Measurements from ENCODE around the gene CLDN2. TPM values are rescaled to one million over a fixed set of nuclear protein-coding genes. Genes with fewer than 3 reads are reported as not detected.
A peak's percentile ranks its signal among the peaks of the same experiment; 100 is the strongest.
"Not testable (repeated sequence)": the region's sequence is repeated elsewhere in the genome, so short reads cannot be mapped to it uniquely, and the experiment has no call there.

CLDN2 gene, protein sequence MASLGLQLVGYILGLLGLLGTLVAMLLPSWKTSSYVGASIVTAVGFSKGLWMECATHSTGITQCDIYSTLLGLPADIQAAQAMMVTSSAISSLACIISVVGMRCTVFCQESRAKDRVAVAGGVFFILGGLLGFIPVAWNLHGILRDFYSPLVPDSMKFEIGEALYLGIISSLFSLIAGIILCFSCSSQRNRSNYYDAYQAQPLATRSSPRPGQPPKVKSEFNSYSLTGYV
- 0.36 TPM in 2 replicates for polyA plus RNA-seq (2012; rRNA removed)
- 0.21 and 0.38 TPM in 2 replicates for polyA plus RNA-seq (2012; cell fraction: cytosol; rRNA removed)
- polyA plus RNA-seq (2012; cell fraction: nucleus; rRNA removed): 0.07 and 0.10 TPM in 2 replicates

DNA sequence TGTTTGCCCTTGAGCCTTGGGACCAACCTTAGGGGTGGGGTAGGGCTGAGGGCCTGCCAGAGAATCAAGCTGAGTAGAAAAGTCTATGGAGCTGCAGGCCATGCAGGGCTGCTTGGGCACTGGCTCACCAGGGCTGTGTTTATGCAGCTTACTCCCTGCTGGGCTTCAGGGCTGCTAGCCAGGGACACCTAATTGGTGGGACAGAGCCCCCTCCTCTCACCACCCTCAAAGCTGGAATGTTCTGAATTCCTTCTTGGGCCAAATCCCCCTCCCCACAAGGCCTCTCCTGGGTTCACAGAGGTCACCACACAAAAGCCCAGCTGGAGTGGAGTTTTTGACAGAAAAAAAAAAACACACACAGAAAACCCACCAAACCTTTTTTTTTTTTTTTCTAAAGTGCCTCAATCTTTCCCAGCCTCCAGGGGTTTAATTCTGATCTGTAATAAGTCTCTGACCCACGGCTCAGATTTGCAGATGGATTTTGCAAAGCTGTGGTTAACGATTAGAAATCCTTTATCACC lies at the start of gene CLDN2:
Gene CLDN2, plus strand, starts transcription at position 471 of the 521 bp plus-strand sequence. CDS start 7,827 bp downstream, outside the sequence.
- TF ChIP-seq, protein P1, sequence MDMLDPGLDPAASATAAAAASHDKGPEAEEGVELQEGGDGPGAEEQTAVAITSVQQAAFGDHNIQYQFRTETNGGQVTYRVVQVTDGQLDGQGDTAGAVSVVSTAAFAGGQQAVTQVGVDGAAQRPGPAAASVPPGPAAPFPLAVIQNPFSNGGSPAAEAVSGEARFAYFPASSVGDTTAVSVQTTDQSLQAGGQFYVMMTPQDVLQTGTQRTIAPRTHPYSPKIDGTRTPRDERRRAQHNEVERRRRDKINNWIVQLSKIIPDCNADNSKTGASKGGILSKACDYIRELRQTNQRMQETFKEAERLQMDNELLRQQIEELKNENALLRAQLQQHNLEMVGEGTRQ (IDR thresholded peaks at IDR 0.05; ENCODE audit: borderline replicate concordance, low read depth, low read length): no peak
- TF ChIP-seq SIN3A (IDR thresholded peaks at IDR 0.05; ENCODE audit: borderline replicate concordance, low read depth, low read length): no peak
- POLR2A ChIA-PET: no interaction called here
- H4K20me1 ChIP-seq (ENCODE audit: insufficient read depth): no peaks in the 10 kb centered on the region
- no peaks in the 10 kb centered on the region for H3K79me2 ChIP-seq (ENCODE audit: insufficient read depth)
- H3K4me2 ChIP-seq: no peak within 1 kb of the TSS
- no peak within 1 kb of the TSS for H3K4me3 ChIP-seq (ENCODE audit: low read depth in 2 of 2, low read length in 1 of 2)
- H3F3A ChIP-seq (replicated peaks; ENCODE audit: insufficient read depth): no peaks in the 10 kb centered on the region
- 10% methylated on average over 2 of the region's 2 CpGs for WGBS (ENCODE audit: low lambda C conversion rate)
- no peak within 1 kb of the TSS for H3K9ac ChIP-seq
- H3K27me3 ChIP-seq (ENCODE audit: insufficient read depth): peaks cover 15% of the 10 kb centered on the region; the same call in 1 of the 2 replicates
- CTCF ChIA-PET: interaction anchor here (1.6 kb wide), 1 partner anchor 26 kb away, joined by 4 read pairs; no protein-coding TSS in a partner anchor
- H3K4me1 ChIP-seq (ENCODE audit: control insufficient read depth in 1 of 2, insufficient read depth in 2 of 2, low read depth in 1 of 2, low read length in 1 of 2): peaks cover 0 to 5% of the 10 kb centered on the region in 2 experiments; a peak in 1 of 4 replicates
- H3K9me2 ChIP-seq: no peaks in the 10 kb centered on the region
- no peak for DNase-seq
- no peak within 1 kb of the TSS for H2AFZ ChIP-seq (ENCODE audit: low read depth)
- H3K36me3 ChIP-seq (replicated peaks in 1 of 2; ENCODE audit: control insufficient read depth in 1 of 2, insufficient read depth in 2 of 2, low read length in 1 of 2): no peaks in the 10 kb centered on the region
- H3K9me3 ChIP-seq: no peaks in the 10 kb centered on the region
- no peak within 1 kb of the TSS for H3K27ac ChIP-seq (ENCODE audit: low read depth in 2 of 2, low read length in 1 of 2)

DNA sequence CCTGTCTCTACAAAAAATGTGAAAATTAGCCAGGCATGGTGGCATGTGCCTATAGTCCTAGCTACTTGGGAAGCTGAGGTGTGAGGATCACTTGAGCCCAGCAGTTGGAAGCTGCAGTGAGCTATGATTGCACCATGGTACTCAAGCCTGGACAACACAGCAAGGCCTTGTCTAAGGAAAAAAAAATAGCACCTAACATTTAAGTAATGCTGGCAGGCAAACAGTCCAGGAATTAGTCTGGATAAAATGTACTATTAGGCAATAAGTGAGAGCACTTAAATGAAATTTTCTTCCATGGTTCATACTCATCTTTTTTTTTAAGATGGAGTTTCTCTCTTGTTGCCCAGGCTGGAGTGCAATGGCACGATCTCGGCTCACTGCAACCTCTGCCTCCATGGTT lies 47.4 kb upstream of the CLDN2 start:
- 32% methylated on average over 2 of the region's 2 CpGs for WGBS (ENCODE audit: low lambda C conversion rate)
- H3K36me3 ChIP-seq (replicated peaks in 1 of 2; ENCODE audit: control insufficient read depth in 1 of 2, insufficient read depth in 2 of 2, low read length in 1 of 2); H3K79me2 ChIP-seq (ENCODE audit: insufficient read depth); H4K20me1 ChIP-seq (ENCODE audit: insufficient read depth); DNase-seq; H3F3A ChIP-seq (replicated peaks; ENCODE audit: insufficient read depth); H3K9me3 ChIP-seq; H3K9ac ChIP-seq; H3K4me1 ChIP-seq (ENCODE audit: control insufficient read depth in 1 of 2, insufficient read depth in 2 of 2, low read depth in 1 of 2, low read length in 1 of 2); H3K9me2 ChIP-seq; POLR2A ChIA-PET; H3K4me2 ChIP-seq; H3K4me3 ChIP-seq (ENCODE audit: low read depth in 2 of 2, low read length in 1 of 2); H2AFZ ChIP-seq (ENCODE audit: low read depth); H3K27ac ChIP-seq (ENCODE audit: low read depth in 2 of 2, low read length in 1 of 2): not testable (repeated sequence)
- H3K27me3 ChIP-seq (ENCODE audit: insufficient read depth): peaks cover 38% of the 10 kb centered on the region; the same call in 1 of the 2 replicates
- CTCF ChIA-PET: interaction anchor here (3.5 to 5.3 kb wide), 2 partner anchors 10 to 20 kb away, joined by 33 to 47 read pairs; no protein-coding TSS in a partner anchor

DNA sequence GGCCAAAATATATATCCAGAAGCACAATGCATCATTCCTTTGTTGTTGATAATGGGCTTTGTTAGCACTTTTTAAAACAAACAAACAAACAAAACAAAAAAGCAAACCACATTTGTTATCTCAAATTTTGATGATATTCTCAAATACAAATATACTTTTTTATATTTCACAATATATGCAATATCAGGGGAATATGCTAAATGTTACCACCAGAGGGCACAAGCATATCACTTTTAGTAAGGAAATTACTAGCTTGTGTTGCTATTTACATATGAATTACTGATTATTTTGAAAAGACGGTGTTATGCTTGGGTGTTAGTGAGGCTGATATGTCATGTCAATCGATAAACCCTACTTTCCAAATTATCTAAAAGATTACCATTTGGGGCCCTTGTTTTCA lies 46.1 kb upstream of the CLDN2 start:
- DNase-seq: peak; percentile 10
- H3K27me3 ChIP-seq (ENCODE audit: insufficient read depth): peaks cover 34% of the 10 kb centered on the region; the same call in 1 of the 2 replicates
- H3K4me2 ChIP-seq: no peak overlapping the region
- no peaks in the 10 kb centered on the region for H3K36me3 ChIP-seq (replicated peaks in 1 of 2; ENCODE audit: control insufficient read depth in 1 of 2, insufficient read depth in 2 of 2, low read length in 1 of 2)
- H3K79me2 ChIP-seq (ENCODE audit: insufficient read depth): no peaks in the 10 kb centered on the region
- TF ChIP-seq, protein P2, sequence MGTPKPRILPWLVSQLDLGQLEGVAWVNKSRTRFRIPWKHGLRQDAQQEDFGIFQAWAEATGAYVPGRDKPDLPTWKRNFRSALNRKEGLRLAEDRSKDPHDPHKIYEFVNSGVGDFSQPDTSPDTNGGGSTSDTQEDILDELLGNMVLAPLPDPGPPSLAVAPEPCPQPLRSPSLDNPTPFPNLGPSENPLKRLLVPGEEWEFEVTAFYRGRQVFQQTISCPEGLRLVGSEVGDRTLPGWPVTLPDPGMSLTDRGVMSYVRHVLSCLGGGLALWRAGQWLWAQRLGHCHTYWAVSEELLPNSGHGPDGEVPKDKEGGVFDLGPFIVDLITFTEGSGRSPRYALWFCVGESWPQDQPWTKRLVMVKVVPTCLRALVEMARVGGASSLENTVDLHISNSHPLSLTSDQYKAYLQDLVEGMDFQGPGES (IDR thresholded peaks at IDR 0.05; ENCODE audit: low read depth, low read length): no peak
- peak; percentile 62 for TF ChIP-seq RAD21 (IDR thresholded peaks at IDR 0.05; ENCODE audit: low read length)
- peak; percentile 36 for TF ChIP-seq SMC3 (IDR thresholded peaks at IDR 0.05; ENCODE audit: low read depth, low read length)
- TF ChIP-seq, protein P3, sequence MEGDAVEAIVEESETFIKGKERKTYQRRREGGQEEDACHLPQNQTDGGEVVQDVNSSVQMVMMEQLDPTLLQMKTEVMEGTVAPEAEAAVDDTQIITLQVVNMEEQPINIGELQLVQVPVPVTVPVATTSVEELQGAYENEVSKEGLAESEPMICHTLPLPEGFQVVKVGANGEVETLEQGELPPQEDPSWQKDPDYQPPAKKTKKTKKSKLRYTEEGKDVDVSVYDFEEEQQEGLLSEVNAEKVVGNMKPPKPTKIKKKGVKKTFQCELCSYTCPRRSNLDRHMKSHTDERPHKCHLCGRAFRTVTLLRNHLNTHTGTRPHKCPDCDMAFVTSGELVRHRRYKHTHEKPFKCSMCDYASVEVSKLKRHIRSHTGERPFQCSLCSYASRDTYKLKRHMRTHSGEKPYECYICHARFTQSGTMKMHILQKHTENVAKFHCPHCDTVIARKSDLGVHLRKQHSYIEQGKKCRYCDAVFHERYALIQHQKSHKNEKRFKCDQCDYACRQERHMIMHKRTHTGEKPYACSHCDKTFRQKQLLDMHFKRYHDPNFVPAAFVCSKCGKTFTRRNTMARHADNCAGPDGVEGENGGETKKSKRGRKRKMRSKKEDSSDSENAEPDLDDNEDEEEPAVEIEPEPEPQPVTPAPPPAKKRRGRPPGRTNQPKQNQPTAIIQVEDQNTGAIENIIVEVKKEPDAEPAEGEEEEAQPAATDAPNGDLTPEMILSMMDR (IDR thresholded peaks at IDR 0.05): peak; percentile 84
- TF ChIP-seq JUND (IDR thresholded peaks at IDR 0.05): no peak
- no peak overlapping the region for H2AFZ ChIP-seq (ENCODE audit: low read depth)
- WGBS (ENCODE audit: low lambda C conversion rate): 0% methylated on average over 2 of the region's 2 CpGs
- H3K9ac ChIP-seq: no peak overlapping the region
- H3K4me3 ChIP-seq (ENCODE audit: low read depth in 2 of 2, low read length in 1 of 2): no peak overlapping the region
- no peaks in the 10 kb centered on the region for H3K9me3 ChIP-seq
- H3K9me2 ChIP-seq: no peaks in the 10 kb centered on the region
- POLR2A ChIA-PET: no interaction called here
- H4K20me1 ChIP-seq (ENCODE audit: insufficient read depth): no peaks in the 10 kb centered on the region
- CTCF ChIA-PET: interaction anchor here (0.6 to 5.3 kb wide), 12 partner anchors 9 to 1504 kb away, joined by 3 to 47 read pairs (median 6); partner anchors contain the start of genes NCBP2L and TSC22D3
- H3K27ac ChIP-seq (ENCODE audit: low read depth in 2 of 2, low read length in 1 of 2): no peak overlapping the region
- no peaks in the 10 kb centered on the region for H3K4me1 ChIP-seq (ENCODE audit: control insufficient read depth in 1 of 2, insufficient read depth in 2 of 2, low read depth in 1 of 2, low read length in 1 of 2)
- no peaks in the 10 kb centered on the region for H3F3A ChIP-seq (replicated peaks; ENCODE audit: insufficient read depth)

Measured in SK-N-SH (cell line).